Tibial nerve (tissue), 4 donors: Measurements from ENCODE around the gene HSFX3. TPM values are rescaled to one million over a fixed set of nuclear protein-coding genes. Genes with fewer than 3 reads are reported as not detected.
"Not testable (repeated sequence)": the region's sequence is repeated elsewhere in the genome, so short reads cannot be mapped to it uniquely, and the experiment has no call there.

ENCODE experiments used
- DNase-seq, 2 donors: peaks; one replicate each; pipeline ENCODE4 v3.0.0-alpha.2; 2019; ENCODE audit warnings: low spot score in 2 of 2
- H3K27ac ChIP-seq, 4 donors: fragments of 200-600 bp; sonication (generic) in 3 of 4; one replicate each; pipeline ENCODE4 v1.5.1; 2017 to 2019; ENCODE audit warnings: mild to moderate bottlenecking in 1 of 4
- H3K27me3 ChIP-seq, 2 donors: fragments of 200-600 bp; sonication (generic) in 1 of 2; one replicate each; pipeline versions ENCODE4 v1.5.1 to v1.6.0; 2017 to 2019
- H3K36me3 ChIP-seq, 3 donors: fragments of 200-600 bp; sonication (generic); one replicate each; pipeline ENCODE4 v1.5.1; 2018 to 2019
- H3K4me1 ChIP-seq, 4 donors: fragments of 200-600 bp; sonication (generic) in 3 of 4; one replicate each; pipeline ENCODE4 v1.5.1; 2017 to 2019
- H3K4me3 ChIP-seq, 4 donors: fragments of 200-600 bp; sonication (generic) in 3 of 4; one replicate each; pipeline ENCODE4 v1.5.1; 2017 to 2019; ENCODE audit warnings: mild to moderate bottlenecking in 1 of 4, moderate library complexity in 1 of 4
- H3K9me3 ChIP-seq, 4 donors: fragments of 200-600 bp; sonication (generic) in 3 of 4; one replicate each; pipeline ENCODE4 v1.5.1; 2017 to 2019
- EP300 ChIP-seq, 2 donors: sonication (generic); formaldehyde crosslinking; IDR thresholded peaks; one replicate each; pipeline ENCODE4 v1.6.1; 2017; ENCODE audit warnings: antibody characterized with exemption in 2 of 2, mild to moderate bottlenecking in 1 of 2
- POLR2A ChIP-seq, 2 donors: fragments of 450-650 bp; IDR thresholded peaks; one replicate each; pipeline ENCODE4 v1.6.1; 2017; ENCODE audit warnings: antibody characterized with exemption in 2 of 2, mild to moderate bottlenecking in 2 of 2, moderate library complexity in 2 of 2
- WGBS, 2 donors: methylation state at CpG; one replicate each; pipeline ENCODE4 v1.1.5; 2018; 5-methylcytosine and 5-hydroxymethylcytosine counted together
- total RNA-seq, 4 donors: library from RNA; depleted of rRNA; stranded (reverse); fragments of >200 nt; gene quantifications; one replicate each; pipeline ENCODE4 v1.1.0, GENCODE V29; 2016
- TF ChIP-seq, protein P1 (sequence below), 5 experiments: fragments of 200-600 bp in 3 of 5; fragments of 450-650 bp in 2 of 5; sonication (generic) in 3 of 5; IDR thresholded peaks; one replicate each; pipeline ENCODE4 v1.5.1; 2016 to 2019; ENCODE audit warnings: antibody characterized with exemption in 5 of 5, mild to moderate bottlenecking in 3 of 5, moderate library complexity in 2 of 5

HSFX3 gene
- total RNA-seq, 4 donors from 2014 or later = not detected

DNA sequence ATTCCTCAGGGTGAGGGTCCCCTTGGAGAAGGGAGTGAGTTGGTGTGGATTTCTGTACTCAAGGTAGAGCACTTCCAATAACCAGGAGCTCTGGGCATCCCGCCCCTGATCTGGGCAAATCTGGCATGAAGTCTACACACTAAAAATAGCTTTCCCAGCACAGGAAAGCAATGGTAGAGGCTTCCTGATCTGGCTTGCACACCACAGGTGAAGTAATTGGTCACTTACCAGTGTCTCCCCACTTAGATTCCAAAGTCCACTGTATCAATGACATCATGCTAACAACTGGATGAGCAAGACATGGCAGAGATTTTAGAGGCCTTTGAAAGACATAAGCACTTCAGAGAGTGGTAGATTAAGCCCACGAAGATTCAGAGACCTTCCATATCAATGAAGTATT, 26.8 kb downstream of the HSFX3 start:
- 67 to 85% methylated on average over 1 to 2 of the region's 2 CpGs for WGBS, 2 donors
- TF ChIP-seq POLR2A (IDR thresholded peaks at IDR 0.05) (no peak), EP300 (IDR thresholded peaks at IDR 0.05) (no peak)
- TF ChIP-seq, protein P1, sequence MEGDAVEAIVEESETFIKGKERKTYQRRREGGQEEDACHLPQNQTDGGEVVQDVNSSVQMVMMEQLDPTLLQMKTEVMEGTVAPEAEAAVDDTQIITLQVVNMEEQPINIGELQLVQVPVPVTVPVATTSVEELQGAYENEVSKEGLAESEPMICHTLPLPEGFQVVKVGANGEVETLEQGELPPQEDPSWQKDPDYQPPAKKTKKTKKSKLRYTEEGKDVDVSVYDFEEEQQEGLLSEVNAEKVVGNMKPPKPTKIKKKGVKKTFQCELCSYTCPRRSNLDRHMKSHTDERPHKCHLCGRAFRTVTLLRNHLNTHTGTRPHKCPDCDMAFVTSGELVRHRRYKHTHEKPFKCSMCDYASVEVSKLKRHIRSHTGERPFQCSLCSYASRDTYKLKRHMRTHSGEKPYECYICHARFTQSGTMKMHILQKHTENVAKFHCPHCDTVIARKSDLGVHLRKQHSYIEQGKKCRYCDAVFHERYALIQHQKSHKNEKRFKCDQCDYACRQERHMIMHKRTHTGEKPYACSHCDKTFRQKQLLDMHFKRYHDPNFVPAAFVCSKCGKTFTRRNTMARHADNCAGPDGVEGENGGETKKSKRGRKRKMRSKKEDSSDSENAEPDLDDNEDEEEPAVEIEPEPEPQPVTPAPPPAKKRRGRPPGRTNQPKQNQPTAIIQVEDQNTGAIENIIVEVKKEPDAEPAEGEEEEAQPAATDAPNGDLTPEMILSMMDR (IDR thresholded peaks at IDR 0.05) = no peak
- Histone ChIP-seq H3K4me1 (peaks cover 0 to 3% (median 0%) of the 10 kb centered on the region in 4 donors), H3K4me3 (no peak overlapping the region), H3K9me3 (no peaks in the 10 kb centered on the region), H3K36me3 (no peaks in the 10 kb centered on the region), H3K27ac (no peak overlapping the region), H3K27me3 (no peaks in the 10 kb centered on the region)
- DNase-seq = no peak

DNA sequence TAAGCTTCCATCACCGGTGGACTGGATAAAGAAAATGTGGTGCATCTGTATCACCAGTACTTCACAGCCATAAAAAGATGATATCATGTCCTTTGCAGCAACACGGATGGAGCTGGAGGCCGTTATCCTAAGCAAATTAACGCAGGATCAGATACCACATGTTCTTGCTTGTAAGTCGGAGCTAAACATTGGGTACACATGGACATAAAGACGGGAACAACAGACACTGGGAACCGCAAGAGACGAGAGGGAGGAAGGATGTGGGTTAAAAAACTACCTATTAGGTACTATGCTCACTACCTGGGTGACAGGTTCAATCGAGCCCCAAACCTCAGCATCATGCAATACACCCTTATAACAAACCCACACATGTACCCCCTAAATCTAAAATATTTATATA, 28.3 kb downstream of the HSFX3 start:
- WGBS, 2 donors = 67 to 76% methylated on average over 9 of the region's 9 CpGs
- peaks cover 0 to 3% (median 0%) of the 10 kb centered on the region in 4 donors for H3K4me1 ChIP-seq
- H3K9me3 ChIP-seq = no peaks in the 10 kb centered on the region
- no peak overlapping the region for H3K27ac ChIP-seq
- H3K27me3 ChIP-seq = no peaks in the 10 kb centered on the region
- TF ChIP-seq POLR2A (IDR thresholded peaks at IDR 0.05) = no peak
- no peak for TF ChIP-seq EP300 (IDR thresholded peaks at IDR 0.05)
- TF ChIP-seq, protein P1 (IDR thresholded peaks at IDR 0.05) = no peak
- H3K36me3 ChIP-seq = no peaks in the 10 kb centered on the region
- no peak overlapping the region for H3K4me3 ChIP-seq
- DNase-seq = no peak

DNA sequence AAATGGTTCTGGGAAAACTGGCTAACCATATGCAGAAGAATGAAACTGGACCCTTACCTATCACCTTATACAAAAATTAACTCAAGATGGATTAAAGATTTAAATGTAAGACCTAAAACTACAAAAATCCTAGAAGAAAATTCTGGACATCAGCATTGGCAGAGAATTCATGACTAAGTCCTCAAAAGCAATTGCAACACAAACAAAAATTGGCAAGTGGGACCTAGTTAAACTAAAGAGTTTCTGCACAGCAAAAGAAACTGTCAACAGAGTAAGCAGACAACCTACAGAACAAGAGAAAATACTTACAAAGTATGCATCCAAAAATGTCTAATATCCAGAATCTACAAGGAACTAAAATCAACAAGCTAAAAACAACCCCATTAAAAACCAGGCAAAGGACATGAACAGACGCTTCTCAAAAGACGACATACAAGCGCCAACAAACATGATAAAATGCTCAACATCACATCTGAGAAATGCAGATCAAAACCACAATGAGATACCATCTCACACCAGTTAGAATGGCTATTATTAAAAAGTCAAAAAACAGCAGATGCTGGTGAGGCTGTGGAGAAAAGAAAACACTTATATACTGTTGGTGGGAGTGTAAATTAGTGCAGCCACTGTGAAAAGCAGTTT, 29.0 kb downstream of the HSFX3 start:
- WGBS, 2 donors = 61 to 70% methylated on average over 3 of the region's 3 CpGs
- H3K4me3 ChIP-seq, DNase-seq, H3K4me1 ChIP-seq, H3K27me3 ChIP-seq, H3K9me3 ChIP-seq, H3K27ac ChIP-seq, H3K36me3 ChIP-seq: not testable (repeated sequence)

DNA sequence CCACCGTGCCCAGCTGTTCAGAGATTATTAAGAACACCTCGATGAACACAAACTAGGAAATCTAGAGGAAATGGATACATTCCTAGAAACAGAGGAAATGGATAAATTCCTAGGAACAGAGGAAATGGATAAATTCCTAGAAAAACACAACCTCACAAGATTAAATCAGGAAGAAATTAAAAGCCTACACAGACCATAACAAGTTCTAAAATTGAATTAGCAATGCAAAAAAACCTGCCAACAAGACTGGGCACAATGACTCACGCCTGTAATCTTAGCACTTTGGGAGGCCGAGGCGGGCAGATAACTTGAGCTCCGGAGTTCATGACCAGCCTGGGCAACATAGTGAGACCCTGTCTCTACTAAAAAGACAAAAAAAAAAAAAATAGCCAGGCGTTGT, 31.5 kb downstream of the HSFX3 start:
- Histone ChIP-seq H3K4me3 (no peak overlapping the region), H3K27me3 (no peaks in the 10 kb centered on the region), H3K9me3 (no peaks in the 10 kb centered on the region), H3K4me1 (no peaks in the 10 kb centered on the region), H3K27ac (no peak overlapping the region), H3K36me3 (no peaks in the 10 kb centered on the region)
- whole genome bisulfite sequencing, 2 donors = 85 to 92% methylated on average over 7 of the region's 7 CpGs
- TF ChIP-seq EP300 (IDR thresholded peaks at IDR 0.05) (no peak), POLR2A (IDR thresholded peaks at IDR 0.05) (no peak)
- TF ChIP-seq, protein P1 (IDR thresholded peaks at IDR 0.05) = no peak
- no peak for DNase-seq

DNA sequence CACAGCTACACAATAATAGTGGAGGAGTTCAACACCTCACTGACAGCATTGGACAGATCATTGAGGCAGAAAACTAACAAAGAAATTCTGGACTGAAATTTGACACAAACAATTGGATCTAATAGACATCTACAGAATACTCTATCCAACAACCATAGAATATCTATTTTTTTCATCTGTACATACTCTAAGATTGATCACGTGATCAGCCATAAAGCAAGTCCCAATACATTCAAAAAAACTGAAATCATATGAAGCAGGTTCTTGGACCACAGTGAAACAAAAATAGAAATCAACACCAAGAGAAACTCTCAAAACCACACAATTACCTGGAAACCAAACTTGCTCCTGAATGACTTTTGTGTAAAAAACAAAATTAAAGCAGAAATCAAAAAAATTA, 32.4 kb downstream of the HSFX3 start:
- no peak overlapping the region for H3K4me3 ChIP-seq
- TF ChIP-seq EP300 (IDR thresholded peaks at IDR 0.05) = no peak
- no peak for TF ChIP-seq POLR2A (IDR thresholded peaks at IDR 0.05)
- TF ChIP-seq, protein P1 (IDR thresholded peaks at IDR 0.05) = no peak
- no peak for DNase-seq
- no peaks in the 10 kb centered on the region for H3K36me3 ChIP-seq
- no peaks in the 10 kb centered on the region for H3K27me3 ChIP-seq
- H3K9me3 ChIP-seq = no peaks in the 10 kb centered on the region
- WGBS, 2 donors = 59 to 83% methylated on average over 1 of the region's 1 CpG
- H3K4me1 ChIP-seq = peaks cover 0 to 4% (median 0%) of the 10 kb centered on the region in 4 donors
- H3K27ac ChIP-seq = no peak overlapping the region

DNA sequence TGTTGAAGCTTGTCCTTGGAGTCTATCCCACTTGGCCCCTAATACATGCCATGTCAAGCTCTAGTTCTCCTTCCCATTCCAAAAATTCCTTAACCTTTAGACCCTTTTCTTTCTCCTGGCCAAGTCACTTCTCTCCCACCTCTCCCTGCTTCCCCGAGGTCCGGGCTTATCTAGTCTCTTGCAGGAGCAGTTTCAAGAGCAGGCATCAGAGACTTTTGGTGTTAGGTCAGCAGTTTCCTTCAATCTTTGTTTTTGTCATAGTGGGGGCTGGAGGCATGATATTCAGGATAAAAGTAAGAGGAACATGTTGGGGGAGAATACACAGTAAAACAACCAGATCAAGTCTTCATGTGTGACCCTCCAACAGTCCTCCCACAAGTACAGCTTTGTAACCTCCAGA, 33.1 kb downstream of the HSFX3 start:
- no peak overlapping the region for H3K4me3 ChIP-seq
- TF ChIP-seq POLR2A (IDR thresholded peaks at IDR 0.05) (no peak), EP300 (IDR thresholded peaks at IDR 0.05) (no peak)
- TF ChIP-seq, protein P1 (IDR thresholded peaks at IDR 0.05) = no peak
- H3K36me3 ChIP-seq = no peaks in the 10 kb centered on the region
- H3K9me3 ChIP-seq = no peaks in the 10 kb centered on the region
- peaks cover 0 to 4% (median 0%) of the 10 kb centered on the region in 4 donors for H3K4me1 ChIP-seq
- no peak overlapping the region for H3K27ac ChIP-seq
- 76 to 85% methylated on average over 2 of the region's 2 CpGs for WGBS, 2 donors
- H3K27me3 ChIP-seq = no peaks in the 10 kb centered on the region
- DNase-seq = no peak
